Urothelium cell line (cell line): ENCODE data around the gene CAPZB.
A peak's percentile ranks its signal among the peaks of the same experiment; 100 is the strongest.
"Not testable (repeated sequence)": the region's sequence is repeated elsewhere in the genome, so short reads cannot be mapped to it uniquely, and the experiment has no call there.

Experiments used
- DNase-seq: peaks from one replicate; pipeline ENCODE4 v3.0.0; 2011; ENCODE audit warnings: low spot score, mixed read lengths
- FAIRE-seq: peaks from 2 replicates; lab custom pipeline; 2011; peaks lifted over from hg19 to GRCh38; lab: Jason Lieb, UNC

Gene CAPZB

GRCh38 chr1:19315378-19316198, 169.8 kb downstream of the CAPZB start:
- no peak for FAIRE-seq
- no peak for DNase-seq

GRCh38 chr1:19313961-19314882, 171.1 kb downstream of the CAPZB start:
- DNase-seq = no peak
- FAIRE-seq = no peak

GRCh38 chr1:19313636-19313959, 171.7 kb downstream of the CAPZB start:
- DNase-seq (no peak), FAIRE-seq (no peak)

- no peak for DNase-seq
- no peak for FAIRE-seq
These were observed 172.3 kb downstream of the CAPZB start for GRCh38 chr1:19312782-19313635.

GRCh38 chr1:19311931-19312781, 173.2 kb downstream of the CAPZB start, which contains the start of the genes AKR7A2 and SLC66A1:
Gene AKR7A2 (minus strand): TSS chr1:19312144. CDS start chr1:19312124, 20 bp downstream.
Gene SLC66A1 (plus strand): TSS chr1:19312326. CDS start chr1:19317678, 5,352 bp downstream.
- FAIRE-seq (peak; percentile 30), DNase-seq (peak; percentile 99)

- FAIRE-seq (no peak), DNase-seq (peak; percentile 38)
These were observed 173.8 kb downstream of the CAPZB start for GRCh38 chr1:19311503-19311930.

- no peak for FAIRE-seq
- DNase-seq = peak; percentile 29
These were observed 174.4 kb downstream of the CAPZB start for GRCh38 chr1:19310720-19311502.

- no peak for DNase-seq
- no peak for FAIRE-seq
These were observed 175.3 kb downstream of the CAPZB start for GRCh38 chr1:19310061-19310460.

GRCh38 chr1:19309123-19309813, 176.1 kb downstream of the CAPZB start:
- FAIRE-seq (no peak), DNase-seq (no peak)

- no peak for DNase-seq
- FAIRE-seq = no peak
These were observed 176.8 kb downstream of the CAPZB start for GRCh38 chr1:19308509-19308907.

GRCh38 chr1:19307794-19308508, 177.4 kb downstream of the CAPZB start:
- FAIRE-seq = no peak
- DNase-seq = no peak

- no peak for DNase-seq
- FAIRE-seq = no peak
These were observed 178.4 kb downstream of the CAPZB start for GRCh38 chr1:19306941-19307340.

- no peak for DNase-seq
- FAIRE-seq = no peak
These were observed 179.5 kb downstream of the CAPZB start for GRCh38 chr1:19305880-19306279.

- not testable (repeated sequence) for FAIRE-seq
These were observed 181.3 kb downstream of the CAPZB start for GRCh38 chr1:19304081-19304480.

GRCh38 chr1:19300211-19300610, 185.1 kb downstream of the CAPZB start:
- DNase-seq (no peak), FAIRE-seq (no peak)

More at GRCh38 chr1:19304081-19304480, 181.3 kb downstream of the CAPZB start:
- DNase-seq = not testable (repeated sequence)

- DNase-seq = no peak
These were observed 190.7 kb downstream of the CAPZB start for GRCh38 chr1:19294638-19295037.

GRCh38 chr1:19289244-19289643, 196.1 kb downstream of the CAPZB start:
- FAIRE-seq = no peak
- DNase-seq = no peak

More at GRCh38 chr1:19294638-19295037, 190.7 kb downstream of the CAPZB start:
- no peak for FAIRE-seq
